ENCODE measurements around the gene OPA1. TPM values are rescaled to one million over a fixed set of nuclear protein-coding genes. Genes with fewer than 3 reads are reported as not detected.

The OPA1 gene, protein sequence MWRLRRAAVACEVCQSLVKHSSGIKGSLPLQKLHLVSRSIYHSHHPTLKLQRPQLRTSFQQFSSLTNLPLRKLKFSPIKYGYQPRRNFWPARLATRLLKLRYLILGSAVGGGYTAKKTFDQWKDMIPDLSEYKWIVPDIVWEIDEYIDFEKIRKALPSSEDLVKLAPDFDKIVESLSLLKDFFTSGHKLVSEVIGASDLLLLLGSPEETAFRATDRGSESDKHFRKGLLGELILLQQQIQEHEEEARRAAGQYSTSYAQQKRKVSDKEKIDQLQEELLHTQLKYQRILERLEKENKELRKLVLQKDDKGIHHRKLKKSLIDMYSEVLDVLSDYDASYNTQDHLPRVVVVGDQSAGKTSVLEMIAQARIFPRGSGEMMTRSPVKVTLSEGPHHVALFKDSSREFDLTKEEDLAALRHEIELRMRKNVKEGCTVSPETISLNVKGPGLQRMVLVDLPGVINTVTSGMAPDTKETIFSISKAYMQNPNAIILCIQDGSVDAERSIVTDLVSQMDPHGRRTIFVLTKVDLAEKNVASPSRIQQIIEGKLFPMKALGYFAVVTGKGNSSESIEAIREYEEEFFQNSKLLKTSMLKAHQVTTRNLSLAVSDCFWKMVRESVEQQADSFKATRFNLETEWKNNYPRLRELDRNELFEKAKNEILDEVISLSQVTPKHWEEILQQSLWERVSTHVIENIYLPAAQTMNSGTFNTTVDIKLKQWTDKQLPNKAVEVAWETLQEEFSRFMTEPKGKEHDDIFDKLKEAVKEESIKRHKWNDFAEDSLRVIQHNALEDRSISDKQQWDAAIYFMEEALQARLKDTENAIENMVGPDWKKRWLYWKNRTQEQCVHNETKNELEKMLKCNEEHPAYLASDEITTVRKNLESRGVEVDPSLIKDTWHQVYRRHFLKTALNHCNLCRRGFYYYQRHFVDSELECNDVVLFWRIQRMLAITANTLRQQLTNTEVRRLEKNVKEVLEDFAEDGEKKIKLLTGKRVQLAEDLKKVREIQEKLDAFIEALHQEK
- total RNA-seq: 10 to 100 TPM; 39.0 to 58.2 (median 57.4) TPM

DNA sequence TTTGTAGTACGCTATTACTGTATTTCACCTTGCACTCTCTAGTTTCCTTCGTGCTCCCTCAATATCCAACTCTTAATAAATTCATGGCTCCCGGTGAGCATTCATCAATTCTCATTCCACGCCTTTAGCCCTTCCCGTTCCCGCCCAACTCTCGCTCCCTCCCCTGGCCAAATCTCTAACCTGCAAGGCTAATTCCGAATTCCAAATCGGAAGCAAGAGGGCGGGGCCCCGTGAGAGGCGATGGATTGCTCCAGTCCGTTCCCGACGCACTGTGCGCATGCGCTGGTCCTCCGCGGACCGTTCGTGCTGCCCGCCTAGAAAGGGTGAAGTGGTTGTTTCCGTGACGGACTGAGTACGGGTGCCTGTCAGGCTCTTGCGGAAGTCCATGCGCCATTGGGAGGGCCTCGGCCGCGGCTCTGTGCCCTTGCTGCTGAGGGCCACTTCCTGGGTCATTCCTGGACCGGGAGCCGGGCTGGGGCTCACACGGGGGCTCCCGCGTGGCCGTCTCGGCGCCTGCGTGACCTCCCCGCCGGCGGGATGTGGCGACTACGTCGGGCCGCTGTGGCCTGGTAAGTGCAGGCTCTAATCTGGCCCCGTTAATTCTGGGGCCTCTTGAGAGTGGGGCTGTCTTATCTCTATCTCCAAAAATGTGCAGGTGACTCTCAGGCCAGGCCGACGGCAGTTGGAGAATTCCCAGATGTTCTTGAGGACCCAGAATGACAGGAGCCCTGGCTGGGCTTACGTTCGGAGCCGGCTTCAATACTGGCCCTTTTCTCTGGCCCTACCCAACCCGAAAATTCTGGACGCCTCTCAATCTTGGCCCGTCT is at the start of gene OPA1:
Gene OPA1 (plus strand): TSS at position 368 of the 827 bp plus-strand sequence. CDS start 170 bp downstream, at position 538.
- intact Hi-C loops (cut with DNase I; ENCODE audit: low total_unique reads): no loop called here
- no peaks in the 10 kb centered on the region for H3K36me3 ChIP-seq

DNA sequence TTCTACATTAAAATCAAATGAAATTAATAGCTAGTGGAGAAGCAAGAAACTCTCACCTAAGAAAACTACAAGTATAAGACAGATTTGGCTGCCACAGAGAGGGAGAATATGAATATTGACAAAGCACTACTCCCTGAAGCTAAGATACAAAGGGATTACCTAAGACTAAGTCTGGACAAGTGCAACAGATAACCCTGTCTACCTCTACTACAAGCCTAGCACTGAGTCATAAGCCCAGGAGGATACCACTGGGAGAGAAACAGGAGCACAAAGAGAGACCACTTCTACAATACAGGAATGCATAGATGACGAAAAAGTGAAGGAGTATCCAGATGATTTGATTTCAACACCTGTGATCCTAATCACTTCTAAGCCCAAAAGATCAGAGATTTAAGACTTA is 48.7 kb upstream of the OPA1 start:
- Histone ChIP-seq H3K4me1 (no peaks in the 10 kb centered on the region), H3K27me3 (no peaks in the 10 kb centered on the region), H3K4me3 (no peak overlapping the region), H3K9me3 (peaks cover 6 to 11% of the 10 kb centered on the region in 2 donors), H3K27ac (no peak overlapping the region), H3K36me3 (no peaks in the 10 kb centered on the region)
- DNase-seq (ENCODE audit: low spot score in 2 of 2): no peak
- intact Hi-C loops (cut with DNase I; ENCODE audit: low total_unique reads): no loop called here
- TF ChIP-seq, protein P1, sequence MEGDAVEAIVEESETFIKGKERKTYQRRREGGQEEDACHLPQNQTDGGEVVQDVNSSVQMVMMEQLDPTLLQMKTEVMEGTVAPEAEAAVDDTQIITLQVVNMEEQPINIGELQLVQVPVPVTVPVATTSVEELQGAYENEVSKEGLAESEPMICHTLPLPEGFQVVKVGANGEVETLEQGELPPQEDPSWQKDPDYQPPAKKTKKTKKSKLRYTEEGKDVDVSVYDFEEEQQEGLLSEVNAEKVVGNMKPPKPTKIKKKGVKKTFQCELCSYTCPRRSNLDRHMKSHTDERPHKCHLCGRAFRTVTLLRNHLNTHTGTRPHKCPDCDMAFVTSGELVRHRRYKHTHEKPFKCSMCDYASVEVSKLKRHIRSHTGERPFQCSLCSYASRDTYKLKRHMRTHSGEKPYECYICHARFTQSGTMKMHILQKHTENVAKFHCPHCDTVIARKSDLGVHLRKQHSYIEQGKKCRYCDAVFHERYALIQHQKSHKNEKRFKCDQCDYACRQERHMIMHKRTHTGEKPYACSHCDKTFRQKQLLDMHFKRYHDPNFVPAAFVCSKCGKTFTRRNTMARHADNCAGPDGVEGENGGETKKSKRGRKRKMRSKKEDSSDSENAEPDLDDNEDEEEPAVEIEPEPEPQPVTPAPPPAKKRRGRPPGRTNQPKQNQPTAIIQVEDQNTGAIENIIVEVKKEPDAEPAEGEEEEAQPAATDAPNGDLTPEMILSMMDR (IDR thresholded peaks at IDR 0.05): no peak
- TF ChIP-seq POLR2AphosphoS5 (IDR thresholded peaks at IDR 0.05): no peak

More for the DNA sequence above, at the start of gene OPA1:
- peak; percentile 95 to 97 for DNase-seq (ENCODE audit: low spot score in 2 of 2)
- Histone ChIP-seq H3K9me3 (no peaks in the 10 kb centered on the region), H3K27me3 (no peaks in the 10 kb centered on the region), H3K27ac (peak within 1 kb of the TSS; percentile 91 to 93), H3K4me1 (peaks cover 6 to 12% of the 10 kb centered on the region in 2 donors), H3K4me3 (peak within 1 kb of the TSS; percentile 74 to 93 (median 82))
- TF ChIP-seq POLR2AphosphoS5 (IDR thresholded peaks at IDR 0.05): peak; percentile 87 to 97 (median 94)
- TF ChIP-seq, protein P1 (IDR thresholded peaks at IDR 0.05): peak in 2 of 3 donors; percentile 17 to 32
- peak; percentile 44 for TF ChIP-seq POLR2A (IDR thresholded peaks at IDR 0.05)

DNA sequence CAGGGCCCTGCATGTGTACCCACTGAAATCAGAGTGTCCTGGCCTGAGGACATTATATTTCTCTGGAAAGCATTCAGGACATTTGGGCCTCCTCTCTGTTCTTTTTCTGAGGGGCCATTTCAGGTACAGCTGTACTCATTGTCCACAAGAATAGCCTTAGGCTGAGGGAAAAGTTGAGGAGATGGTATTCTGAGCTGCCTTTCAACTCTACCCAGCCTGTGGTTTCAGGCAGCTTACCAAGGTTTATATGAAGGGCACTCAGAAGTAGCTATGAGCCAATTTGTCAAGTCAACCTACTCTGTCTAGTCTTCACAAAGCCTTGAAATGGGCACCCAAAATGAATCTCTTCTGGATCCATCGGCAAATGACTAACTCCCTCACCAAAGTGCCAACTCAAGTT is 47.7 kb upstream of the OPA1 start:
- Histone ChIP-seq H3K9me3 (peaks cover 6 to 11% of the 10 kb centered on the region in 2 donors), H3K27ac (no peak overlapping the region), H3K4me1 (no peaks in the 10 kb centered on the region), H3K36me3 (no peaks in the 10 kb centered on the region), H3K27me3 (no peaks in the 10 kb centered on the region), H3K4me3 (no peak overlapping the region)
- intact Hi-C loops (cut with DNase I; ENCODE audit: low total_unique reads): no loop called here
- DNase-seq (ENCODE audit: low spot score in 2 of 2): peak in 1 of 2 donors; percentile 24
- TF ChIP-seq, protein P1 (IDR thresholded peaks at IDR 0.05): no peak
- TF ChIP-seq POLR2AphosphoS5 (IDR thresholded peaks at IDR 0.05) (no peak), POLR2A (IDR thresholded peaks at IDR 0.05) (no peak)

DNA sequence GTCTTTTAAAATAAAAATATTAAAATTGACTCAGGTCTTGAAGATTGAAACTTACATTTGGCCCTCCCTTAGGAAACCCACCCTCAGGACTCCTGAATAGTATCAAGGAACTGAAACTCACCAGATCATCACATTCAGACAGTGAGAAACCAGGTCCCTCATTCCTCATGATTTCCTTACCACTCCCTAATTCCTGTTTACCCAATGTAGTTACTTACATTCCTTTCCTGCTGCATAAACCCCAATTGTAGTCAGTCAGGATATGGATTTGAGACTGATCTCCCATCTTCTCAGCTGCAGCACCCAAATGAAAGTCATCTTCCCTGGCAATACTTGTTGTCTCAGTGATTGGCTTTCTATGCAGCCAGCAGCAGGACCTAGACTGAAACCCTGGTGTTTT is 46.9 kb upstream of the OPA1 start:
- intact Hi-C loops (cut with DNase I; ENCODE audit: low total_unique reads): no loop called here
- no peaks in the 10 kb centered on the region for H3K4me1 ChIP-seq
- no peaks in the 10 kb centered on the region for H3K36me3 ChIP-seq
- DNase-seq (ENCODE audit: low spot score in 2 of 2): no peak
- no peaks in the 10 kb centered on the region for H3K27me3 ChIP-seq
- TF ChIP-seq POLR2AphosphoS5 (IDR thresholded peaks at IDR 0.05) (no peak), POLR2A (IDR thresholded peaks at IDR 0.05) (no peak)
- TF ChIP-seq, protein P1 (IDR thresholded peaks at IDR 0.05): no peak
- no peak overlapping the region for H3K4me3 ChIP-seq
- H3K27ac ChIP-seq: no peak overlapping the region
- peaks cover 6 to 11% of the 10 kb centered on the region in 2 donors for H3K9me3 ChIP-seq

Data from breast epithelium (tissue), 4 donors.